Adrenal gland (tissue), 5 donors: ENCODE results near the gene GPR75.

Source experiments
- POLR2A ChIP-seq, 2 donors: fragments of 450-650 bp; IDR thresholded peaks; one replicate each; pipeline ENCODE4 v1.6.1; 2017; ENCODE audit warnings: antibody characterized with exemption in 2 of 2, mild to moderate bottlenecking in 2 of 2, moderate library complexity in 1 of 2
- TF ChIP-seq, protein P1 (sequence below), 6 experiments: fragments of 450-650 bp in 4 of 6; fragments of 200-600 bp in 2 of 6; sonication (generic) in 1 of 6; IDR thresholded peaks; 1 replicate in 5 of 6; 2 replicates in 1 of 6; pipeline versions ENCODE4 v1.5.1 to v1.8.0; 2016 to 2021; ENCODE audit warnings: antibody characterized with exemption in 6 of 6, mild to moderate bottlenecking in 2 of 6, moderate library complexity in 1 of 6
- donor health status: DM: no; HTN: no; CAD: no.

DNA sequence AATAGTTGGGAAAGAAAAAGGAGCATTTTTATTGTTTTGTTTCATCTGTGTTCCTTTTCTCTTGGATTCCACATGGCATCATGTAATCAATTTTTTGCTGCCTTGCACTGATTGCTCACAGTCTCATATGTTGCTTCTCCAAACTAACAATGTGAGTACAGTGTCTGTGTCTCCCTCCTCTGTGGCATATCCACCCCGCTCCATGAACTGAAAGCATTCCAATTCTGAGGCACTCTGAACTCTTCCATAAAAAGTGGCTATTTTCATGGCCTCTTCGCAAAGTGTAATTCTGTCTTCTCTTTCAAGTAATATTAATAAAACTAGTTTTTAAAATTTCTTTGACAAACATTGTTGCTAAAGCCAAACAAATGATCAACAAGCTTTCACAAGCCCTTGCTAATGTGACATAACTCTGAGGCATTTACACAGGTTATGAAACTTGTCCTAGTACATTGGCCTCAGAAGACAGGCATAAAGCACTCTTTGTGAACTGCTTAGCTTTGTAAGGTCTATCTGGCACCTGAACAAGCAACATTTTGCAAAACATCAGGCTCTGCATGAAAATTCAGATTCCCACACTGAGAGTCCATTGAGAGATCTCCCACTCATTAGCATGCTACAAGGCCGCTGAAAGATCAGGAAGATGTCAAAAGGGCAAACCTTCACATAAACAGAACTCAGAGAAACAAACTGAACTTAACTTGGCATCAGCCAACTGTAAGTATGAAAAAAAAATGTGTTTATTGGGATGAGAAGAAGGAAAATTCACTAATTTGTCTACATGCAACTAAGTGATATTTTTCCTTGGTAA lies 33.0 kb downstream of the GPR75 start:
- TF ChIP-seq, protein P1, sequence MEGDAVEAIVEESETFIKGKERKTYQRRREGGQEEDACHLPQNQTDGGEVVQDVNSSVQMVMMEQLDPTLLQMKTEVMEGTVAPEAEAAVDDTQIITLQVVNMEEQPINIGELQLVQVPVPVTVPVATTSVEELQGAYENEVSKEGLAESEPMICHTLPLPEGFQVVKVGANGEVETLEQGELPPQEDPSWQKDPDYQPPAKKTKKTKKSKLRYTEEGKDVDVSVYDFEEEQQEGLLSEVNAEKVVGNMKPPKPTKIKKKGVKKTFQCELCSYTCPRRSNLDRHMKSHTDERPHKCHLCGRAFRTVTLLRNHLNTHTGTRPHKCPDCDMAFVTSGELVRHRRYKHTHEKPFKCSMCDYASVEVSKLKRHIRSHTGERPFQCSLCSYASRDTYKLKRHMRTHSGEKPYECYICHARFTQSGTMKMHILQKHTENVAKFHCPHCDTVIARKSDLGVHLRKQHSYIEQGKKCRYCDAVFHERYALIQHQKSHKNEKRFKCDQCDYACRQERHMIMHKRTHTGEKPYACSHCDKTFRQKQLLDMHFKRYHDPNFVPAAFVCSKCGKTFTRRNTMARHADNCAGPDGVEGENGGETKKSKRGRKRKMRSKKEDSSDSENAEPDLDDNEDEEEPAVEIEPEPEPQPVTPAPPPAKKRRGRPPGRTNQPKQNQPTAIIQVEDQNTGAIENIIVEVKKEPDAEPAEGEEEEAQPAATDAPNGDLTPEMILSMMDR (IDR thresholded peaks at IDR 0.05), result no peak
- TF ChIP-seq POLR2A (IDR thresholded peaks at IDR 0.05), result no peak
